ENCODE measurements around the gene ZFPM1. TPM values are rescaled to one million over a fixed set of nuclear protein-coding genes. Genes with fewer than 3 reads are reported as not detected.

Gene ZFPM1
- total and polyA plus RNA-seq, 2 of the 8 experiments (the other 6 are each of a cell fraction or from before 2014, with no cell fraction given): 0.74 to 4.8 TPM

DNA sequence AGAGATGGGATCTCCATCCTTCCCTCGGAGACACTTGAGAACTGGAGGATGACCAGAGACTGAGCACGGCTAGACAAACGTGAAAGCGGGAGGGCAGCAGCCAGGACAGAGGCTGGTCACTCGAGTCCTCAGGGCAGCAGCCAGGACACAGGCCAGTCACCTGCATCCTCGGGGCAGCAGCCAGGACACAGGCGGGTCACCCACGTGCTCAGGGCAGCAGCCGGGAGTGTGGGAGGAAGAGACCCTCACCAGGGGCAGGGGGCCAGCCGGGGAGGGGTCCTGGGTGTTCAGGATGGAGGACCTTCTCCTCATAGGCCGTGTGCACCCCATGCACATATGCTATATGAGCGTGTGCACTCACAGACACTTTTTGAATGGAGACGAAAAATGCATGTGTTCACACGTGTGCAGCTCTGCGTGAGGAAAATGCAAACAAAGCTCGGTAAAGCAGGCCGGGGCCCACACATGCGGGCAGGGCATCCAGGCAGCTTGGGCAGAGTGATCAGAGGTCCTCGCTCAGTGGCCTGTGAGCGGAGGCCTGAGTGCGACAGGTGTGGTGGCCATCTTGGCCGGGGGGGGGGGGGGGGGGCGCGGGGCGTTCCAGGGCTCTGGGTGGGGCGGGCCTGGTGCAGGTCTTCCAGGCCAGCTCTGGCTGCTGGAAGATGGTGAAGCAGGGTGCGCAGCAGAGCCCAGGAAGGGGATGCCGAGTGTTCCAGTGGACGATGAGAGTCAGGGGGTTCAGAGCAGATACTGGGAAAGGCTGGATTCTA, 43.6 kb upstream of the ZFPM1 start:
- 90% methylated on average over 24 of the region's 29 CpGs; no CpG with 5 or more reads in 1 of the 2 experiments for WGBS, 2 experiments (ENCODE audit: extremely low coverage in 1 of 2, insufficient coverage in 1 of 2, insufficient read length in 1 of 2, insufficient replicate concordance in 2 of 2, low coverage in 1 of 2, low lambda C conversion rate in 2 of 2, missing lambda C conversion rate in 1 of 2)
- Histone ChIP-seq H3K9me3 (ENCODE audit: insufficient read depth in 2 of 2, low read depth in 1 of 2, low read length in 1 of 2) (no peaks in the 10 kb centered on the region), H2BK15ac (ENCODE audit: low read length) (no peak overlapping the region), H4K91ac (replicated peaks; ENCODE audit: insufficient read length, low read length) (no peak overlapping the region), H2BK20ac (ENCODE audit: low read length) (no peak overlapping the region), H3K27me3 (replicated peaks in 1 of 4; ENCODE audit: control insufficient read depth in 3 of 4, extremely low read depth in 1 of 4, insufficient read depth in 3 of 4, low read length in 3 of 4) (no peaks in the 10 kb centered on the region), H2AK5ac (ENCODE audit: low read depth, low read length) (no peak overlapping the region), H3K36me3 (ENCODE audit: control insufficient read depth in 2 of 4, insufficient read depth in 4 of 4, low read length in 3 of 4) (no peaks in the 10 kb centered on the region; a peak in 1 of 8 replicates), H4K5ac (ENCODE audit: insufficient read length, low read depth, low read length) (no peak overlapping the region), H3K4me1 (replicated peaks in 1 of 4; ENCODE audit: control insufficient read depth in 3 of 4, insufficient read depth in 4 of 4, low read length in 3 of 4) (no peaks in the 10 kb centered on the region), H2BK5ac (ENCODE audit: low read depth, low read length) (no peak overlapping the region), H2BK12ac (ENCODE audit: low read depth, low read length) (no peak overlapping the region), H3K4me2 (ENCODE audit: insufficient read depth in 1 of 2, low read depth in 2 of 2, low read length in 2 of 2) (no peak overlapping the region), H4K8ac (ENCODE audit: extremely low read depth, insufficient read depth, low read length) (no peak overlapping the region), H3K56ac (replicated peaks; ENCODE audit: insufficient read length, low read depth, low read length) (no peak overlapping the region), H3K18ac (ENCODE audit: extremely low read depth, low read length) (no peak overlapping the region), H4K20me1 (replicated peaks in 1 of 2; ENCODE audit: control insufficient read depth in 1 of 2, insufficient read depth in 2 of 2, low read length in 2 of 2) (peaks cover 0 to 1% of the 10 kb centered on the region in 2 experiments), H3K4ac (replicated peaks; ENCODE audit: insufficient read length, low read depth, low read length) (no peak overlapping the region), H2BK120ac (replicated peaks; ENCODE audit: low read depth, low read length) (no peak overlapping the region), H3K23me2 (ENCODE audit: low read depth, low read length) (no peaks in the 10 kb centered on the region), H3K23ac (ENCODE audit: insufficient read length) (no peak overlapping the region), H3K9ac (replicated peaks in 1 of 4; ENCODE audit: extremely low read depth in 1 of 4, low read depth in 3 of 4, low read length in 3 of 4) (no peak overlapping the region), H3K79me1 (ENCODE audit: low read depth, low read length) (no peaks in the 10 kb centered on the region), H3K27ac (ENCODE audit: low read depth, low read length) (no peak overlapping the region), H3K79me2 (ENCODE audit: control insufficient read depth in 1 of 2, insufficient read depth in 2 of 2, low read length in 2 of 2) (no peaks in the 10 kb centered on the region), H3K4me3 (ENCODE audit: extremely low read depth in 1 of 4, insufficient read depth in 2 of 4, low read depth in 3 of 4, low read length in 4 of 4) (no peak overlapping the region), H2AFZ (ENCODE audit: low read length) (no peak overlapping the region), H3K14ac (ENCODE audit: insufficient read length) (no peak overlapping the region)
- DNase-seq (ENCODE audit: low read depth in 1 of 2, low spot score in 2 of 2) (no peak), FAIRE-seq (no peak)
- TF ChIP-seq RNF2 (IDR thresholded peaks at IDR 0.05; ENCODE audit: borderline replicate concordance, low read depth, low read length, missing control alignments, poor library complexity, severe bottlenecking): no peak
- TF ChIP-seq CTBP2 (IDR thresholded peaks at IDR 0.05; ENCODE audit: borderline replicate concordance, insufficient read depth, insufficient read length, low read length): no peak
- TF ChIP-seq SIRT6 (IDR thresholded peaks at IDR 0.05; ENCODE audit: low read length): no peak
- POLR2A ChIA-PET (ENCODE audit: partially characterized antibody): no interaction called here
- CTCF ChIA-PET (ENCODE audit: partially characterized antibody): no interaction called here
